HEK293 (cell line): ENCODE data around the gene PPP1R1B.
A peak's percentile ranks its signal among the peaks of the same experiment; 100 is the strongest.

Source experiments
- CTCF ChIA-PET: fragments of 350-600 bp; formaldehyde crosslinking; extraction: SDS; loops from one replicate; lab custom pipeline; 2021; ENCODE audit warnings: antibody characterized with exemption; lab: Yijun Ruan, JAX
- POLR2A ChIA-PET: fragments of 300-600 bp; formaldehyde crosslinking; extraction: SDS; loops from one replicate; lab custom pipeline; 2020; ENCODE audit warnings: antibody characterized with exemption, inconsistent platforms; lab: Yijun Ruan, JAX
- H3K27ac ChIP-seq: fragments of 200-500 bp; sonication (Bioruptor generic); 2 replicates; pipeline ENCODE4 v1.5.1; 2014; ENCODE audit warnings: low read depth, low read length, control low read depth, inconsistent platforms; ENCODE audit errors: extremely low read depth
- H3K36me3 ChIP-seq, 2 experiments: fragments of 200-500 bp in 1 of 2; sonication (Bioruptor generic) in 1 of 2; 1 replicate in 1 of 2; 2 replicates in 1 of 2; pipeline ENCODE4 v1.5.1; 2014 to 2017; ENCODE audit warnings: inconsistent platforms in 2 of 2, low read length in 2 of 2; ENCODE audit not compliant: control insufficient read depth in 2 of 2, insufficient read depth in 1 of 2
- H3K4me1 ChIP-seq: fragments of 200-500 bp; sonication (Bioruptor generic); 2 replicates; pipeline ENCODE4 v1.5.1; 2014; ENCODE audit warnings: mild to moderate bottlenecking, low read length, inconsistent platforms; ENCODE audit not compliant: control insufficient read depth, insufficient read depth
- H3K4me3 ChIP-seq: 2 replicates; pipeline ENCODE4 v1.5.1; 2011; ENCODE audit warnings: low read depth, mild to moderate bottlenecking, control low read depth, low read length, moderate library complexity
- H3K9me3 ChIP-seq: fragments of 200-500 bp; sonication (Bioruptor generic); 2 replicates; pipeline ENCODE4 v1.5.1; 2014; ENCODE audit warnings: low read depth, low read length, inconsistent platforms; ENCODE audit not compliant: control insufficient read depth, insufficient read depth
- GLIS2 ChIP-seq: fragments of 450-650 bp; formaldehyde crosslinking; IDR thresholded peaks from 2 replicates; pipeline ENCODE4 v1.5.1; 2016; ENCODE audit warnings: missing biosample characterization, missing genetic modification characterization
- KLF10 ChIP-seq: fragments of 450-650 bp; IDR thresholded peaks from 2 replicates; pipeline ENCODE4 v1.5.1; 2018; ENCODE audit warnings: missing biosample characterization, mild to moderate bottlenecking, missing genetic modification characterization
- SP7 ChIP-seq: fragments of 450-650 bp; formaldehyde crosslinking; IDR thresholded peaks from 2 replicates; pipeline ENCODE4 v1.5.1; 2016; ENCODE audit warnings: missing biosample characterization, missing genetic modification characterization
- TRIM28 ChIP-seq: IDR thresholded peaks from 2 replicates; pipeline ENCODE4 v1.6.1; 2011; ENCODE audit warnings: low read length, control low read depth, borderline replicate concordance
- ZFHX2 ChIP-seq: fragments of 450-650 bp; formaldehyde crosslinking; conservative IDR thresholded peaks from 2 replicates; pipeline ENCODE4 v1.5.1; 2016; ENCODE audit warnings: missing biosample characterization, missing genetic modification characterization
- ZNF10 ChIP-seq: fragments of 450-650 bp; formaldehyde crosslinking; IDR thresholded peaks from 2 replicates; pipeline ENCODE4 v1.5.1; 2017; ENCODE audit warnings: missing biosample characterization, missing genetic modification characterization
- ZNF184 ChIP-seq: fragments of 450-650 bp; IDR thresholded peaks from 2 replicates; pipeline ENCODE4 v1.5.1; 2018; ENCODE audit warnings: missing biosample characterization, mild to moderate bottlenecking, missing genetic modification characterization
- ZNF560 ChIP-seq: fragments of 450-650 bp; formaldehyde crosslinking; IDR thresholded peaks from 2 replicates; pipeline ENCODE4 v1.5.1; 2017; ENCODE audit warnings: missing biosample characterization, missing genetic modification characterization, borderline replicate concordance
- ZNF639 ChIP-seq: fragments of 450-650 bp; formaldehyde crosslinking; IDR thresholded peaks from 2 replicates; pipeline ENCODE4 v1.5.1; 2016; ENCODE audit warnings: missing biosample characterization, missing genetic modification characterization
- ZNF792 ChIP-seq: fragments of 450-650 bp; formaldehyde crosslinking; IDR thresholded peaks from 2 replicates; pipeline ENCODE4 v1.5.1; 2016; ENCODE audit warnings: missing biosample characterization, missing genetic modification characterization
- TF ChIP-seq, protein P1 (sequence below): fragments of 450-650 bp; formaldehyde crosslinking; IDR thresholded peaks from 2 replicates; pipeline ENCODE4 v1.5.1; 2016; ENCODE audit warnings: missing biosample characterization, missing genetic modification characterization
- TF ChIP-seq, protein P2 (sequence below): fragments of 450-650 bp; formaldehyde crosslinking; IDR thresholded peaks from 2 replicates; pipeline ENCODE4 v1.5.1; 2016; ENCODE audit warnings: missing biosample characterization, missing genetic modification characterization, borderline replicate concordance
- TF ChIP-seq, protein P3 (sequence below): fragments of 450-650 bp; formaldehyde crosslinking; IDR thresholded peaks from 2 replicates; pipeline ENCODE4 v1.5.1; 2016; ENCODE audit warnings: missing biosample characterization, missing genetic modification characterization

The PPP1R1B gene

DNA sequence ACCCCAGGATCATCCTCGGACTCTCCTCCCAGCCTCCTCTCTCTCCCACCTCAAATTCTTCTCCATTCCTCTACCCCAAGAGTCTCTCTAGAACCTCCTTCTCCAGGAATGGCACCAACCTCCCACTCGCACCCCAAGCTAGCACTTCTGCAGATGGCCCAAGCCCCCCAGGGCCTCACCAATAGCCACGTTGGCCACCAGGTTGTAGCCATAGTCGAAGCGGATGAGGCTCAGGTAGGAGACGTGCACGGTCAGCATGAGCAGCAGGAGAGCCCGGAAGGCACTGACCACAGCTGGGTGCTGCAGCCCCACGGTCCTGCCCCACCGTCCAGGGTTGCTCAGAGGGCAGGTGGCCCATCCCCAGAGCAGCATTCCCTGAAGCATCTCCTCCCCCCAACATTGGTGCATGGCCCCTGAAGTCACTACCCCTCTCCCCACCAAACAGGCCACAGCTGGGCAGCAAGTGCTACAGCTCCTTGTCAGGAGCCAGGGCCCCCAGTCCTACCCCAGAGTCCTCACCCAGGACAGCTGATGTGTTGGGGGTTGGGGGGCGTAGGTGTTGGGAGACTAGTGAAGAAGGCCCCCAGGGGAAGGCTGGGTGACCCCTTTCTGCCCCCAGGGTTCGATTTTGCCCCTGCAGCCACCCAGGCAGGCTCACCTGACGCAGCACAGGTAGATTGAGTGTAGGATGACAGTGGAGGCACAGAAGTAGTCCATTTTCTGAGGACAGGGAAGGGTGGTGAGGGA is 46.8 kb downstream of the PPP1R1B start:
- H3K4me1 ChIP-seq = peaks cover 17% of the 10 kb centered on the region
- POLR2A ChIA-PET = interaction anchor here (0.8 kb wide), 1 partner anchor 14 kb away, joined by 3 read pairs; the partner anchor contains the start of gene PGAP3
- H3K36me3 ChIP-seq = peaks cover 0 to 3% of the 10 kb centered on the region in 2 experiments; a peak in 1 of 3 replicates
- H3K4me3 ChIP-seq = no peak overlapping the region
- TF ChIP-seq GLIS2 (tag by site-specific recombination) (peak; percentile 37), ZNF792 (tag by site-specific recombination) (no peak)
- no peak overlapping the region for H3K27ac ChIP-seq
- no peaks in the 10 kb centered on the region for H3K9me3 ChIP-seq
- CTCF ChIA-PET = interaction anchor here (0.6 to 11.6 kb wide), 7 partner anchors 22 to 126 kb away, joined by 3 to 168 read pairs (median 14); partner anchors contain the start of gene PPP1R1B

DNA sequence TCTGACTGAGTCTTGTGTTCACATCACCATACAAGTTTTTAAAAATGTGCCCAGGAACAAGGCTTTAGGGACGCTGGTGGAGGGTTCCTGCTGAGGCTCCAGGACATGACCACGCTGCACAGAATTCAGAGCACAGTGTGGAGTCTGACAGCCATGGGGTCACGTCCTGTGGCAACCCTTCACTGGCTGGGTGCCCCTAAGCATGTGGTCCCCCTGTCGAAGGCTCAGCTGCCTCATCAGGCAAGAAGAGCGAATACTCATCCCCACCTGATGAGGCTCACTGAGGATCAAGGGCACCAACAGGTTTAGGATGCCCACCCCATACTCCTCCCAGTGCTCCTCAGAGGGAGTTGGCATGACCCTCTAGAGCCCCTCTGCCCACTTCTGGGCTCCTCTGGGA is 47.4 kb downstream of the PPP1R1B start:
- Histone ChIP-seq H3K27ac (no peak overlapping the region), H3K4me3 (no peak overlapping the region), H3K9me3 (no peaks in the 10 kb centered on the region)
- CTCF ChIA-PET = interaction anchor here (1.1 to 11.6 kb wide), 6 partner anchors 20 to 126 kb away, joined by 7 to 168 read pairs (median 15); partner anchors contain the start of gene PPP1R1B
- TF ChIP-seq, protein P1, sequence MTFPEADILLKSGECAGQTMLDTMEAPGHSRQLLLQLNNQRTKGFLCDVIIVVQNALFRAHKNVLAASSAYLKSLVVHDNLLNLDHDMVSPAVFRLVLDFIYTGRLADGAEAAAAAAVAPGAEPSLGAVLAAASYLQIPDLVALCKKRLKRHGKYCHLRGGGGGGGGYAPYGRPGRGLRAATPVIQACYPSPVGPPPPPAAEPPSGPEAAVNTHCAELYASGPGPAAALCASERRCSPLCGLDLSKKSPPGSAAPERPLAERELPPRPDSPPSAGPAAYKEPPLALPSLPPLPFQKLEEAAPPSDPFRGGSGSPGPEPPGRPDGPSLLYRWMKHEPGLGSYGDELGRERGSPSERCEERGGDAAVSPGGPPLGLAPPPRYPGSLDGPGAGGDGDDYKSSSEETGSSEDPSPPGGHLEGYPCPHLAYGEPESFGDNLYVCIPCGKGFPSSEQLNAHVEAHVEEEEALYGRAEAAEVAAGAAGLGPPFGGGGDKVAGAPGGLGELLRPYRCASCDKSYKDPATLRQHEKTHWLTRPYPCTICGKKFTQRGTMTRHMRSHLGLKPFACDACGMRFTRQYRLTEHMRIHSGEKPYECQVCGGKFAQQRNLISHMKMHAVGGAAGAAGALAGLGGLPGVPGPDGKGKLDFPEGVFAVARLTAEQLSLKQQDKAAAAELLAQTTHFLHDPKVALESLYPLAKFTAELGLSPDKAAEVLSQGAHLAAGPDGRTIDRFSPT (tag by site-specific recombination) = 0 out of 2 replicates have a peak, but pooled peaks have one; percentile 15
- TF ChIP-seq, protein P2, sequence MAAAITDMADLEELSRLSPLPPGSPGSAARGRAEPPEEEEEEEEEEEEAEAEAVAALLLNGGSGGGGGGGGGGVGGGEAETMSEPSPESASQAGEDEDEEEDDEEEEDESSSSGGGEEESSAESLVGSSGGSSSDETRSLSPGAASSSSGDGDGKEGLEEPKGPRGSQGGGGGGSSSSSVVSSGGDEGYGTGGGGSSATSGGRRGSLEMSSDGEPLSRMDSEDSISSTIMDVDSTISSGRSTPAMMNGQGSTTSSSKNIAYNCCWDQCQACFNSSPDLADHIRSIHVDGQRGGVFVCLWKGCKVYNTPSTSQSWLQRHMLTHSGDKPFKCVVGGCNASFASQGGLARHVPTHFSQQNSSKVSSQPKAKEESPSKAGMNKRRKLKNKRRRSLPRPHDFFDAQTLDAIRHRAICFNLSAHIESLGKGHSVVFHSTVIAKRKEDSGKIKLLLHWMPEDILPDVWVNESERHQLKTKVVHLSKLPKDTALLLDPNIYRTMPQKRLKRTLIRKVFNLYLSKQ (tag by site-specific recombination) = no peak
- TF ChIP-seq KLF10 (no peak), ZNF639 (tag by site-specific recombination) (no peak), ZNF10 (tag by site-specific recombination) (peak; percentile 76; the same call in 1 of the 2 replicates), ZFHX2 (tag by site-specific recombination) (no peak), ZNF560 (no peak), SP7 (tag by site-specific recombination) (no peak), TRIM28 (no peak), ZNF184 (tag by site-specific recombination) (no peak)
- TF ChIP-seq, protein P3, sequence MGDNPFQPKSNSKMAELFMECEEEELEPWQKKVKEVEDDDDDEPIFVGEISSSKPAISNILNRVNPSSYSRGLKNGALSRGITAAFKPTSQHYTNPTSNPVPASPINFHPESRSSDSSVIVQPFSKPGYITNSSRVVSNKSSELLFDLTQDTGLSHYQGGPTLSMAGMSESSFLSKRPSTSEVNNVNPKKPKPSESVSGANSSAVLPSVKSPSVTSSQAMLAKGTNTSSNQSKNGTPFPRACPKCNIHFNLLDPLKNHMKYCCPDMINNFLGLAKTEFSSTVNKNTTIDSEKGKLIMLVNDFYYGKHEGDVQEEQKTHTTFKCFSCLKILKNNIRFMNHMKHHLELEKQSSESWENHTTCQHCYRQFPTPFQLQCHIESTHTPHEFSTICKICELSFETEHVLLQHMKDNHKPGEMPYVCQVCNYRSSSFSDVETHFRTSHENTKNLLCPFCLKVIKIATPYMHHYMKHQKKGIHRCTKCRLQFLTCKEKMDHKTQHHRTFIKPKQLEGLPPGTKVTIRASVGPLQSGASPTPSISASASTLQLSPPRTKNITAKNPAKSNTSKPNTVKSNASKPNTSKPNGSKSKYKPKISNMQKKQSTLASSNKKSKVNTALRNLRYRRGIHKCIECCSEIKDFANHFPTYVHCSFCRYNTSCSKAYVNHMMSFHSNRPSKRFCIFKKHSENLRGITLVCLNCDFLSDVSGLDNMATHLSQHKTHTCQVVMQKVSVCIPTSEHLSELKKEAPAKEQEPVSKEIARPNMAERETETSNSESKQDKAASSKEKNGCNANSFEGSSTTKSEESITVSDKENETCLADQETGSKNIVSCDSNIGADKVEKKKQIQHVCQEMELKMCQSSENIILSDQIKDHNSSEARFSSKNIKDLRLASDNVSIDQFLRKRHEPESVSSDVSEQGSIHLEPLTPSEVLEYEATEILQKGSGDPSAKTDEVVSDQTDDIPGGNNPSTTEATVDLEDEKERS (tag by site-specific recombination) = no peak
- TF ChIP-seq, all 188 proteins: peak for 2
- peaks cover 17% of the 10 kb centered on the region for H3K4me1 ChIP-seq
- POLR2A ChIA-PET = interaction anchor here (1.4 kb wide), 2 partner anchors 13 to 21 kb away, joined by 4 to 8 read pairs; partner anchors contain the start of gene PGAP3
- H3K36me3 ChIP-seq = peaks cover 0 to 3% of the 10 kb centered on the region in 2 experiments; a peak in 2 of 3 replicates
